ENCODE results near the gene PPP1CA.
A peak's percentile ranks its signal among the peaks of the same experiment; 100 is the strongest.

PPP1CA gene

DNA sequence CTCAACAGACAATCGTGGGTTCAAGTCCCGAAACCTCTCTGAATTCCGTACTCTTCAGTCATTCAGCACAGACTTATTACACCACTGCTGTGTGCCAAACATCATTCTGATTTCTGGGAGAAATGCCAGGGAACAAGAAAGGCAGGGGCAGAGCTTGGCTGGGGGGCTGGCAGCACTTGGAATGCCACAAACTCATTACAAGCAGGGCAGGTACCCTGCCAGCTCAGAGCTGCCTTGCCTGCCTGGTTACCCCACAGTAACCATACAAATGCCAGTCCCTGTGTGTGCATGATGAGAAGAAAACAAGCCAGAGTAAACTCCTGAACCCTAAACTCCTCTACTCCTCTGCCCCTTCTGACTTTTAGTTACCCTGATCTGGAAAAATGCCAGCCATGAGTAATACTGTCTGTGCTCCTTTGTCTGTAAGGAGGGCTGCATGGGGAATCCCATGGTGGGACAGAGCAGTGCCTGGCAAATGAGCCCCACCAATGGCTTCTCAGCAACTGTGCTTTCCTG lies 16.7 kb downstream of the PPP1CA start:
- DNase-seq (ENCODE audit: low read depth): no peak
- no peak overlapping the region for H3K4me3 ChIP-seq (ENCODE audit: low read length)
- TF ChIP-seq, protein P1, sequence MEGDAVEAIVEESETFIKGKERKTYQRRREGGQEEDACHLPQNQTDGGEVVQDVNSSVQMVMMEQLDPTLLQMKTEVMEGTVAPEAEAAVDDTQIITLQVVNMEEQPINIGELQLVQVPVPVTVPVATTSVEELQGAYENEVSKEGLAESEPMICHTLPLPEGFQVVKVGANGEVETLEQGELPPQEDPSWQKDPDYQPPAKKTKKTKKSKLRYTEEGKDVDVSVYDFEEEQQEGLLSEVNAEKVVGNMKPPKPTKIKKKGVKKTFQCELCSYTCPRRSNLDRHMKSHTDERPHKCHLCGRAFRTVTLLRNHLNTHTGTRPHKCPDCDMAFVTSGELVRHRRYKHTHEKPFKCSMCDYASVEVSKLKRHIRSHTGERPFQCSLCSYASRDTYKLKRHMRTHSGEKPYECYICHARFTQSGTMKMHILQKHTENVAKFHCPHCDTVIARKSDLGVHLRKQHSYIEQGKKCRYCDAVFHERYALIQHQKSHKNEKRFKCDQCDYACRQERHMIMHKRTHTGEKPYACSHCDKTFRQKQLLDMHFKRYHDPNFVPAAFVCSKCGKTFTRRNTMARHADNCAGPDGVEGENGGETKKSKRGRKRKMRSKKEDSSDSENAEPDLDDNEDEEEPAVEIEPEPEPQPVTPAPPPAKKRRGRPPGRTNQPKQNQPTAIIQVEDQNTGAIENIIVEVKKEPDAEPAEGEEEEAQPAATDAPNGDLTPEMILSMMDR (conservative IDR thresholded peaks at IDR 0.05; ENCODE audit: low read depth, low read length): no peak

DNA sequence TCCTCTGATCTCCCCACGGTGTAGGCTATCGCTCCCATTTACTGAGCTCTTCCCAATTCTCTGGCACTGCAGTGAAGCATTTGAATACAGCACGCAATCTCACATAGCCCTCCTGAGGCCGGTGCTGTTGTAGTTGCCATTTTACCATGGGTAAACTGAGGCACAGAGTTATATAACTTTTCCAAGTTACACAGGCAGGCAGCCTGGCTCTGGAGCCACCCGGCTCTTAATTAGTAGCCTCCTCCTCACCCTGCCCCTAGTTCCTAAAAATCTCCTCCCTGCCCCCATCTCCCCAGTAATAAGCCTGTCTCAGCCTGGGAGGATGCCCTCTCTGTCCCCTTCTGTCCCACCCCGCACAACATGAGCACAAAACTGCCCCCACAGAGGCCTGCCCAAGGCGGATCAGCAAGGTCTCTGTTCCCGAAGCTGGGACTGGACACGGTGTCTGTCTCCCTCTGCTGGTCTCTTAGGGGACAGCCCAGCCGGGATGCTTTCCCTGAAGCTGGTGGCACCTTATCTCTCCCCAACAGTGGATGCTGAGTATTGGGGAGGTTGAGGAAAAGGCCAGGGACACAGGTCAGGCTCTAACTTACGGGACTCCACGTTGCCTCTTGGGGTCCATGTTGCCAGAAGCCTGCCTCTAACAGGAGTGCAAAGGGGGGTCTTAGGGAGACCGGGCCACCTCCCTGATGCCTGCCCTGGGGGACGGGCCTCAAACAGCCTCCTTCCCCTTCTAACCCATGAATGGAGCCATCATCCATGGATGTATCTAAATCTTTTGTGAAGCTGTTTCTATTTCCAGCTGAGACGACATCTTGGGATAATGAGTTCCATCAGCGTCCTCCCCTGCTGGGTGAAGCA lies 19.2 kb downstream of the PPP1CA start:
- H3K4me3 ChIP-seq (ENCODE audit: low read length): no peak overlapping the region
- no peak for DNase-seq (ENCODE audit: low read depth)
- TF ChIP-seq, protein P1 (conservative IDR thresholded peaks at IDR 0.05; ENCODE audit: low read depth, low read length): peak; percentile 99

DNA sequence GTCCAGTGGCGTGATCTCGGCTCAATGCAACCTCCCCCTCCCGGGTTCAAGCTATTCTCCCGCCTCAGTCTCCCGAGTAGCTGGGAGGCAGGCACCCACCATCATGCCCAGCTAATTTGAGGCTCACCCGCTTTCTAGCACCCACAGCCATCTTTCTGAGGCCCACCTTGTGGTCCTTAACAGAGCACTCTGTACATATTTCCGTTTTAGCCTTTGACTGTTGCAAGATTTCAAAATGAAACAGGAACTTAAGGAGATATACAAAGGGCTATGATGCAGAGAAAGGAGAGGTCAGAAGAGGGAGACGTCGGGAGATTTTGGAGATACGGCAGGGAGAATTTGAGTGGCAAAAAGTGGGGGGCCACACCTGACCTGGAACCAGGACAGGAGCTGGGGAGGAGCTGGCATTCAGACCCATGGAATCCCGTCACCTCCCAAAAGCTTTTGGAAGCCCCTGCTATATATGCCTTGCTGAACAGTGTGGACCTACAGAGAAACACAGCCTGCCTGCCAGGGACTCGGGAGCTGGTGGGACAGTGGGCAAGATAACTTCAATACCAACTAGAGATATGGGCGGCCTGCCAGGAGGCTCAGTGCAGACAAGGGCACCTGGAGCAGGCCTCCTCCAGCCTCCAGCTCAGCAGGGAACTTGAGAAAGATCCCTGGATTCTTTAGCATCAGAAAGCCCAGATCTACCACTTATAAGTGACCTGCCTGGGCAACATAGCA lies 20.2 kb downstream of the PPP1CA start:
- H3K4me3 ChIP-seq (ENCODE audit: low read length): no peak overlapping the region

DNA sequence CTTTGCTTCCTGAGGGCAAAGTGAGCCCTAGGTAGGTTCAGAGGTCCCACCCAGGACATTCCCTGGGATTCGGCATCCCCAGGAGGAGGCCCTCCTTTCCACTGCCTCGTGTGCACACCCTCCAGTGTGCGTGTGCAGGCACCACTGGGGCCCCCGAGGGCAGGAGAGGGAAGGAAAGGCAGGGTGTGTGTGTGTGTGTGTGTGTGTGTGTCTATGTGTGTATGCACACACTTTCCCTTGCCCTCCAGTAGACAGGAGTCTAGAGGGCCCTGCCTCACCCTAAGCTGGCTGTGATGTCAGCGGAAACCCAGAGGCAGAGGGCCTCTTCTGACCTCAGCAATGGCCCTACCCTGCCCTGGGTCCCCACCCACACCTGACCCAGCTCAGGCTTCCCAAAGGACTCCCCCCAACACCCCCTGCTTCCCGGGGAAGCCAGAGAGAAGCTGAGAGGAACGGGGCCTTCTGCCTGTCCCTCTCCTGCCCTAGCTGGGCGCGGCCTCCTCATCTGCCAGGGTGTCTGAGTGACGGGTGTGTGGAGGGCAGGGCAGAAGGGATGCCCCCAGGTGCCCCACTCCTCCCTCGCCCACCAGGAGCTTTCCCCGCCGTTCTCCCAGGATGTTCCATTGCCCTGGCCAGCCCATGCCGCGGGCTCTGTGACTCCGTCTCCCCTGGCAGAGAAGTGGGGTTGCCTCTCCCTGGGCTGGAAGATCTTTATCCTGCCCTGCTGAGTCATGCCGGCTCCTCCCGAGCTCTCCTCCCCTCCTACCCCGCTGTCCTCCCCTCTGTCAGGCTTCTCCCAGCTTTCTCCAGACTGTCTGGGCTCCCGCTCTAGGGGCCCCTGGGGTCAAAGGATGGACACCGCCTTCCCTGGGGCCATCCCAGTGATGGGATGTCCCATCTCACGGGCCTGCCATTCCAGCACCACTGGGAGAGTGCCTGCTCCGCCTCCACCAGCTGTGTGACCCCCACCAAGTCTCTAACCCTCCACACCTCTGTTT lies 22.3 kb downstream of the PPP1CA start:
- no peak for DNase-seq (ENCODE audit: low read depth)
- TF ChIP-seq, protein P1 (conservative IDR thresholded peaks at IDR 0.05; ENCODE audit: low read depth, low read length): no peak
- H3K4me3 ChIP-seq (ENCODE audit: low read length): no peak overlapping the region

More for the DNA sequence above, 20.2 kb downstream of the PPP1CA start:
- DNase-seq (ENCODE audit: low read depth): no peak
- TF ChIP-seq, protein P1 (conservative IDR thresholded peaks at IDR 0.05; ENCODE audit: low read depth, low read length): no peak

DNA sequence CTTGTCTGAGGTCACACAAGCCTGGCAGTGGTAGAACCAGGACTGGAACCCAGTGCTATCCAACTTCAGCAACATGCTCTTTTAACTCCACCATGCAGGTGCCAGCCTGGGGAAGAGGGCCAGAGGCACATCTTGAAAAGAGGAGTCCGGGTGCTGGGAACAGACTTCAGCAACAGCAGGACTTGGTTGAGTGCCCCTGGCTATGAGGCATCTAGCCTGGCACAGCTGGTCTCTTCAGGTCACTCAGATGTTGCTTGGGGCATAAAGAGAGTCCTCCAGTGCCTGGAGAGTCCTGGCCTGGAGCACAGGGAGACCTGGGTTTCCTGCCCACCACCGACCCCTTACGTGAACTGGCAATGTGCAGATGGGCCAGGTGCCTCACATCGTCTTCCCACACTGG lies 23.1 kb downstream of the PPP1CA start:
- TF ChIP-seq, protein P1 (conservative IDR thresholded peaks at IDR 0.05; ENCODE audit: low read depth, low read length): no peak
- DNase-seq (ENCODE audit: low read depth): no peak
- no peak overlapping the region for H3K4me3 ChIP-seq (ENCODE audit: low read length)
